ENCODE results near the gene LYSMD2.

- TF ChIP-seq CTCF (IDR thresholded peaks at IDR 0.05) (no peak), ZFX (IDR thresholded peaks at IDR 0.05; ENCODE audit: borderline replicate concordance) (no peak)
Measured at GRCh38 chr15:51714162-51714561, 23.3 kb downstream of the LYSMD2 start.
